Activated CD4-positive, alpha-beta T cell treated with anti-CD3 and anti-CD28 coated beads, Interleukin-2, amount 50 U/mL, for 24 hours (primary cell): ENCODE data around the gene CPNE6.

Experiments used
- DNase-seq, 2 donors: peaks; one replicate each; pipeline ENCODE4 v3.0.0-alpha.2; 2020; ENCODE audit warnings: low read depth in 1 of 2, low spot score in 1 of 2

Gene CPNE6

GRCh38 chr14:24054324-24054641, 17.1 kb upstream of the CPNE6 start:
- DNase-seq, result no peak

- DNase-seq, result no peak
These were observed 16.7 kb upstream of the CPNE6 start for GRCh38 chr14:24054646-24055045.

GRCh38 chr14:24055971-24056799, 15.2 kb upstream of the CPNE6 start:
- no peak for DNase-seq

GRCh38 chr14:24056800-24057184, 14.6 kb upstream of the CPNE6 start:
- no peak for DNase-seq

- no peak for DNase-seq
These were observed 14.1 kb upstream of the CPNE6 start for GRCh38 chr14:24057271-24057670.

- no peak for DNase-seq
These were observed 13.5 kb upstream of the CPNE6 start for GRCh38 chr14:24057867-24058259.

GRCh38 chr14:24058260-24058950, 13.0 kb upstream of the CPNE6 start:
- no peak for DNase-seq

GRCh38 chr14:24058951-24059475, 12.3 kb upstream of the CPNE6 start:
- no peak for DNase-seq

- no peak for DNase-seq
These were observed 11.4 kb upstream of the CPNE6 start for GRCh38 chr14:24059841-24060388.

- no peak for DNase-seq
These were observed 10.9 kb upstream of the CPNE6 start for GRCh38 chr14:24060443-24060842.

GRCh38 chr14:24060984-24061913, 10.1 kb upstream of the CPNE6 start:
- DNase-seq, result no peak

- DNase-seq, result no peak
These were observed 9.0 kb upstream of the CPNE6 start for GRCh38 chr14:24062216-24062980.

- no peak for DNase-seq
These were observed 8.0 kb upstream of the CPNE6 start for GRCh38 chr14:24063263-24063836.

GRCh38 chr14:24064091-24064795, 7.1 kb upstream of the CPNE6 start:
- no peak for DNase-seq

- DNase-seq, result no peak
These were observed 6.5 kb upstream of the CPNE6 start for GRCh38 chr14:24064856-24065255.

GRCh38 chr14:24065408-24065807, 6.0 kb upstream of the CPNE6 start:
- no peak for DNase-seq

GRCh38 chr14:24066496-24067132, 4.7 kb upstream of the CPNE6 start:
- DNase-seq, result no peak

GRCh38 chr14:24067133-24068082, 4.0 kb upstream of the CPNE6 start:
- DNase-seq, result no peak
